CD14-positive monocyte (primary cell): ENCODE data around the gene PIP4K2C. TPM values are rescaled to one million over a fixed set of nuclear protein-coding genes. Genes with fewer than 3 reads are reported as not detected.
A peak's percentile ranks its signal among the peaks of the same experiment; 100 is the strongest.

Source experiments
- DNase-seq, 3 donors: peaks; one replicate each; pipeline ENCODE4 v3.0.0-alpha.2; 2011 to 2022
- H2AFZ ChIP-seq: 2 replicates; pipeline ENCODE4 v1.6.0; 2012; ENCODE audit warnings: mild to moderate bottlenecking, low read depth, low read length, inconsistent platforms; ENCODE audit not compliant: insufficient read depth, poor library complexity, severe bottlenecking
- H3K27ac ChIP-seq, 2 donors: 1 replicate in 1 of 2; 2 replicates in 1 of 2; pipeline ENCODE4 v1.5.1; 2012 to 2013; ENCODE audit warnings: low read length in 2 of 2, control low read depth in 1 of 2, inconsistent platforms in 1 of 2, low read depth in 1 of 2, mild to moderate bottlenecking in 1 of 2
- H3K27me3 ChIP-seq, 2 donors: one replicate each; pipeline versions ENCODE4 v1.6.0 to v1.6.1; 2011 to 2013; ENCODE audit warnings: low read length in 2 of 2; ENCODE audit not compliant: control insufficient read depth in 2 of 2, insufficient read depth in 2 of 2
- H3K36me3 ChIP-seq, 2 donors: replicated peaks in 1 of 2; 1 replicate in 1 of 2; 2 replicates in 1 of 2; pipeline versions ENCODE4 v1.5.1 to v1.6.1; 2012 to 2013; ENCODE audit warnings: low read length in 2 of 2, control low read depth in 1 of 2, inconsistent platforms in 1 of 2, mild to moderate bottlenecking in 1 of 2; ENCODE audit not compliant: insufficient read depth in 2 of 2, control insufficient read depth in 1 of 2
- H3K4me1 ChIP-seq, 2 donors: 1 replicate in 1 of 2; 2 replicates in 1 of 2; pipeline versions ENCODE4 v1.5.1 to v1.6.1; 2012 to 2013; ENCODE audit warnings: low read length in 2 of 2, control low read depth in 1 of 2, inconsistent platforms in 1 of 2, mild to moderate bottlenecking in 1 of 2, moderate library complexity in 1 of 2; ENCODE audit not compliant: insufficient read depth in 2 of 2, control insufficient read depth in 1 of 2
- H3K4me2 ChIP-seq: replicated peaks from 2 replicates; pipeline ENCODE3; 2012; ENCODE audit warnings: low read length, moderate library complexity, mild to moderate bottlenecking; ENCODE audit not compliant: poor library complexity, severe bottlenecking; ENCODE audit errors: extremely low read depth
- H3K4me3 ChIP-seq, 3 experiments: fragments of 200-600 bp in 1 of 3; sonication (generic) in 1 of 3; replicated peaks in 1 of 3; 1 replicate in 2 of 3; 2 replicates in 1 of 3; pipeline ENCODE4 v1.5.1; 2011 to 2013; ENCODE audit warnings: low read length in 3 of 3, mild to moderate bottlenecking in 3 of 3, control low read depth in 2 of 3, low read depth in 2 of 3, inconsistent platforms in 1 of 3, moderate library complexity in 1 of 3
- H3K79me2 ChIP-seq: 2 replicates; pipeline ENCODE4 v1.6.0; 2012; ENCODE audit warnings: mild to moderate bottlenecking, control low read depth, inconsistent platforms, low read length, moderate library complexity; ENCODE audit not compliant: insufficient read depth
- H3K9ac ChIP-seq: 2 replicates; pipeline ENCODE4 v1.6.0; 2017; ENCODE audit warnings: low read length, mild to moderate bottlenecking; ENCODE audit not compliant: insufficient read depth, poor library complexity, severe bottlenecking
- H3K9me3 ChIP-seq, 2 donors: replicated peaks in 1 of 2; 1 replicate in 1 of 2; 2 replicates in 1 of 2; pipeline versions ENCODE4 v1.5.1 to v1.6.1; 2012 to 2013; ENCODE audit warnings: low read length in 2 of 2, control low read depth in 1 of 2; ENCODE audit not compliant: control insufficient read depth in 1 of 2, insufficient read depth in 1 of 2
- H4K20me1 ChIP-seq: 2 replicates; pipeline ENCODE4 v1.6.0; 2012; ENCODE audit warnings: mild to moderate bottlenecking, low read length, control low read depth, moderate library complexity; ENCODE audit not compliant: insufficient read depth
- H3K27ac Mint-ChIP-seq, 7 donors: one replicate each; pipeline ENCODE4 v1.8.0; 2020; ENCODE audit warnings: mild to moderate bottlenecking in 7 of 7, mixed read lengths in 7 of 7, moderate library complexity in 6 of 7, inconsistent platforms in 2 of 7
- H3K27me3 Mint-ChIP-seq, 3 donors: one replicate each; pipeline ENCODE4 v1.8.0; 2021 to 2022; ENCODE audit warnings: low read depth in 3 of 3, mild to moderate bottlenecking in 3 of 3, mixed read lengths in 3 of 3, moderate library complexity in 3 of 3, inconsistent platforms in 1 of 3
- H3K36me3 Mint-ChIP-seq, 2 donors: one replicate each; pipeline ENCODE4 v1.8.0; 2020; ENCODE audit warnings: mixed read lengths in 2 of 2, inconsistent platforms in 1 of 2, mild to moderate bottlenecking in 1 of 2
- H3K4me1 Mint-ChIP-seq: one replicate; pipeline ENCODE4 v1.8.0; 2020; ENCODE audit warnings: mild to moderate bottlenecking, mixed read lengths
- H3K4me3 Mint-ChIP-seq, 2 donors: one replicate each; pipeline ENCODE4 v1.8.0; 2020; ENCODE audit warnings: mild to moderate bottlenecking in 2 of 2, mixed read lengths in 2 of 2, moderate library complexity in 1 of 2
- H3K9me3 Mint-ChIP-seq, 7 donors: one replicate each; pipeline ENCODE4 v1.8.0; 2020 to 2022; ENCODE audit warnings: mixed read lengths in 7 of 7, mild to moderate bottlenecking in 6 of 7, moderate library complexity in 6 of 7, inconsistent platforms in 2 of 7
- WGBS: methylation state at CpG from one replicate; pipeline ENCODE4 v1.1.5; 2013; ENCODE audit warnings: missing lambda C conversion rate; ENCODE audit not compliant: insufficient coverage; 5-methylcytosine and 5-hydroxymethylcytosine counted together
- intact Hi-C, 2 donors: fragments of 100-400 bp; cut with micrococcal nuclease; formaldehyde crosslinking; loops; one replicate each; pipeline versions ENCODE4 v1.15.0 to v1.15.1; 2023
- polyA plus RNA-seq, 3 donors: library from polyadenylated mRNA; depleted of rRNA in 1 of 3; unstranded in 2 of 3; stranded (reverse) in 1 of 3; fragments of 300-500 nt in 2 of 3; fragments of >200 nt in 1 of 3; fragmentation: Illumina TruSeq in 2 of 3; gene quantifications; 1 replicate in 2 of 3; 2 replicates in 1 of 3; pipeline ENCODE4 v1.2.3, GENCODE V29; 2012 to 2021
- TF ChIP-seq, protein P1 (sequence below): fragments of 200-600 bp; IDR thresholded peaks from one replicate; pipeline ENCODE4 v1.8.0; 2022; ENCODE audit warnings: antibody characterized with exemption, mild to moderate bottlenecking

The PIP4K2C gene
- polyA plus RNA-seq, 3 donors = 12.3 to 18.6 (median 16.9) TPM

DNA sequence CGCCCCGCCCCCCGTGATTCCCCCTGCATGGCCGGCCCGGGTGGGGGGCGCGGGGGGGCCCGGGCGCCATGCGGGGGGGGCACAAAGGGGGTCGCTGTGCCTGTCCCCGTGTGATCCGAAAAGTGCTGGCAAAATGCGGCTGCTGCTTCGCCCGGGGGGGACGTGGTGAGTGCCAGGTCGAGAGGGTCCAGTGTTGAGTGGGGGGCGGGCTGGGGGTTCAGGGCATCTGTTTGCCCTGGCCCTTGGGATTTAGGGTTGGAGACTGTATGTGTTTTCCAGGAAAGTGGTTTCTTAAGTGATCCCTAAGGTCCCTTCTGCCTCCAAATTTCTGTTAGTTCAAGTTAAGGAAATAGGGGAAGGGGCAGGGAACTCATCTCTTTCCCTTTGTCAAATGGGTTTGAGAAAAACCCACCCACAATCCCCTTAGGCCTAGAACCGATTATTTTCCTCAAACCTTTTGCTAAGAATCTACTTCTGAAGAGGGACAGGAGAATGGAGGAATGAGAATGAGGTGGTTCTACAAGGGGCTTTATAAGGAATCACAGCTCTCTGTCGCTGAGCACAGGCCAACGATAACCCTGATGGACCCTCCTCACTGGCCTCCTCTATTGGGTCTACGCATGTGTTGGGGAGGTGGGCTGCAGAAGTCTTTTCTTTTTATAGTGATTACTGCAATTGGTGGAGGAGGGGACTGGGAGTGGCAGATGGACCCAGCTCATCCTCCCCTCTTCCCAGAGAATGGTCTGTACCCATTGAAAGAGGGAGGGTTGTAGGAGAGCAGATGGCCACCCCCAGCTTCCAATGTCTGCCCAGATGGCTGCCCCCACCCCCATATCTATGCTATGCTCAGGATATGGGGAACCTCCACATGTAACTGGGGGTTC lies 21.1 kb downstream of the PIP4K2C start:
- TF ChIP-seq, protein P1, sequence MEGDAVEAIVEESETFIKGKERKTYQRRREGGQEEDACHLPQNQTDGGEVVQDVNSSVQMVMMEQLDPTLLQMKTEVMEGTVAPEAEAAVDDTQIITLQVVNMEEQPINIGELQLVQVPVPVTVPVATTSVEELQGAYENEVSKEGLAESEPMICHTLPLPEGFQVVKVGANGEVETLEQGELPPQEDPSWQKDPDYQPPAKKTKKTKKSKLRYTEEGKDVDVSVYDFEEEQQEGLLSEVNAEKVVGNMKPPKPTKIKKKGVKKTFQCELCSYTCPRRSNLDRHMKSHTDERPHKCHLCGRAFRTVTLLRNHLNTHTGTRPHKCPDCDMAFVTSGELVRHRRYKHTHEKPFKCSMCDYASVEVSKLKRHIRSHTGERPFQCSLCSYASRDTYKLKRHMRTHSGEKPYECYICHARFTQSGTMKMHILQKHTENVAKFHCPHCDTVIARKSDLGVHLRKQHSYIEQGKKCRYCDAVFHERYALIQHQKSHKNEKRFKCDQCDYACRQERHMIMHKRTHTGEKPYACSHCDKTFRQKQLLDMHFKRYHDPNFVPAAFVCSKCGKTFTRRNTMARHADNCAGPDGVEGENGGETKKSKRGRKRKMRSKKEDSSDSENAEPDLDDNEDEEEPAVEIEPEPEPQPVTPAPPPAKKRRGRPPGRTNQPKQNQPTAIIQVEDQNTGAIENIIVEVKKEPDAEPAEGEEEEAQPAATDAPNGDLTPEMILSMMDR = no peak
- Mint-ChIP-seq H3K36me3 (peaks cover 0 to 1% of the 10 kb centered on the region in 2 donors), H3K9me3 (peaks cover 0 to 18% (median 2%) of the 10 kb centered on the region in 7 donors), H3K4me1 (peaks cover 16% of the 10 kb centered on the region), H3K4me3 (peak overlapping the region; percentile 61 to 80), H3K27me3 (peaks cover 72 to 78% (median 78%) of the 10 kb centered on the region in 3 donors), H3K27ac (no peak overlapping the region)
- H2AFZ ChIP-seq = peak overlapping the region; percentile 72
- H3K4me2 ChIP-seq = peak overlapping the region; percentile 82
- intact Hi-C loops = no loop called here
- DNase-seq = no peak
- no peaks in the 10 kb centered on the region for H3K79me2 ChIP-seq
- H3K9me3 ChIP-seq = peaks cover 0 to 5% of the 10 kb centered on the region in 2 donors
- H3K27ac ChIP-seq = no peak overlapping the region
- H3K4me1 ChIP-seq = peaks cover 13 to 17% of the 10 kb centered on the region in 2 donors
- 8% methylated on average over 9 of the region's 23 CpGs for WGBS
- no peak overlapping the region for H3K9ac ChIP-seq
- H3K27me3 ChIP-seq = peaks cover 35 to 81% of the 10 kb centered on the region in 2 donors
- H4K20me1 ChIP-seq = no peaks in the 10 kb centered on the region
- no peaks in the 10 kb centered on the region for H3K36me3 ChIP-seq
- H3K4me3 ChIP-seq = peak overlapping the region in 1 of 3 experiments; percentile 71

DNA sequence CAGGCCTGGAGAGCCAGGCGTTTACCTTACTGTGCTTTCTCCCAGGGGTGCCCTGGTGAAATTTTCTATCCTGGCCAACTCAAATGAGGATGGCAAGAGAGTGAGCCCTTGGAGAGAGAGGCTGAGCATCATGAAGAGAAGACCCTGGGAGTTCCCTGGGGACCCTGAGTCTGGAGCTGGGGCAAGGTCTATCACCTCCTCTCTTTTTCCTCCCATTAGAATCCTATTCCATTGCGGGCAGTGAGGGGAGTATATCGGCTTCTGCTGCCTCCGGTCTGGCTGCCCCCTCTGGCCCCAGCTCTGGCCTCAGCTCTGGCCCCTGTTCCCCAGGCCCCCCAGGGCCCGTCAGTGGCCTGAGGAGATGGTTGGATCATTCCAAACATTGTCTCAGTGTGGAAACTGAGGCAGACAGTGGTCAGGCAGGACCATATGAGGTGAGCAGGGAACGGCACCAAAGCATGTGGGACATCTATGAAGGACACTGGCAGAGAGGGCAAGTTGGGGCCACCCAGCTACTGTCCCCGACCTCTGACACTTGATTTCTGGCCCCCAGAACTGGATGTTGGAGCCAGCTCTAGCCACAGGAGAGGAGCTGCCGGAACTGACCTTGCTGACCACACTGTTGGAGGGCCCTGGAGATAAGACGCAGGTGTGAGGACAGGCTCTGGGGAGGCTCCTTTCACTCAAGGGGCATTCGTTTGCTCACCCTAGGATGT lies 21.9 kb downstream of the PIP4K2C start:
- TF ChIP-seq, protein P1 = no peak
- H3K4me3 Mint-ChIP-seq = peak overlapping the region in 1 of 2 donors; percentile 49
- H3K27me3 ChIP-seq = peaks cover 36 to 89% of the 10 kb centered on the region in 2 donors
- no peak overlapping the region for H3K9ac ChIP-seq
- 95% methylated on average over 6 of the region's 10 CpGs for WGBS
- H3K4me2 ChIP-seq = no peak overlapping the region
- no peak overlapping the region for H2AFZ ChIP-seq
- no peak overlapping the region for H3K27ac ChIP-seq
- peaks cover 0 to 1% of the 10 kb centered on the region in 2 donors for H3K36me3 Mint-ChIP-seq
- no peak overlapping the region for H3K27ac Mint-ChIP-seq
- intact Hi-C loops = no loop called here
- no peak overlapping the region for H3K4me3 ChIP-seq
- H3K27me3 Mint-ChIP-seq = peaks cover 77 to 86% (median 86%) of the 10 kb centered on the region in 3 donors
- no peaks in the 10 kb centered on the region for H3K79me2 ChIP-seq
- H3K36me3 ChIP-seq = no peaks in the 10 kb centered on the region
- no peak for DNase-seq
- H3K4me1 Mint-ChIP-seq = peaks cover 16% of the 10 kb centered on the region
- H3K9me3 Mint-ChIP-seq = peaks cover 0 to 18% (median 2%) of the 10 kb centered on the region in 7 donors
- peaks cover 13 to 17% of the 10 kb centered on the region in 2 donors for H3K4me1 ChIP-seq
- H3K9me3 ChIP-seq = peaks cover 0 to 5% of the 10 kb centered on the region in 2 donors
- no peaks in the 10 kb centered on the region for H4K20me1 ChIP-seq
